ENCODE data around the gene P2RX2. TPM values are rescaled to one million over a fixed set of nuclear protein-coding genes. Genes with fewer than 3 reads are reported as not detected.

P2RX2 gene
- total RNA-seq, 2 experiments from 2014 or later, result not detected

DNA sequence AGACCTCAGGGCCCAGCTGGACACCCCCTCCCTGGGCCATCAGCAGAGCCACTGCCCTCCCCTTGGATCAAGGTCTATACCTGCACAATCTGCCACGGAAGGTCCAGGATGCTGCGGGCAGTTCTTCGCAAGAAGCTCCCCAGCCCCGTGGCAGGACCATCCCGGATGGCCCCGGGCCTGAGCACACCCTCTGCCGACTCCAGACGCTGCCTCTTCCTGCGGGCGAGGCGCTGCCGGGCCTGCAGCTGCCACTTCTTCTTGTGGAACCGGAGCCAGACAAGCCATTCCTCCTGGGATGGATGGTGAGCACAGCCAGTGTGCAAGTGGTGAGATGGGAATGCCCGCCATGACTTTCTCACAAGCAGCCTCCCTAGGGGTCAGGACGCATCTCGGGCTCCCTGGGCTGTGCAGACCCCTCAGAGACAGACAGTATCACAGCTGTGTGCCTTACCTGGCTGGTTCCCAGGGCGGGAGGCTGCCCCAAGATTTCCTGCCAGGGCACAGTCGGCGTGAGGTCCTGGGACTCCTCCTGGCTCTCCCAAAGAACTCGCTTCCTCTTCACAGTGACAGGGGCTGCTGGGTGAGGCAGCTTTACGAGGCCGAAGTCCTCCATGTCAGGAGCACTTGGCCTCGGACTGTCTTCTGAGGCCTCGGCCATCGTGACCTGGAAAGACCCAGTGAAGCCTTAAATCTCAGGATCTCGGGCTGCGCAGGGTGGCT lies 30.8 kb downstream of the P2RX2 start:
- CTCF ChIA-PET, result no interaction called here
- POLR2A ChIA-PET, result no interaction called here

DNA sequence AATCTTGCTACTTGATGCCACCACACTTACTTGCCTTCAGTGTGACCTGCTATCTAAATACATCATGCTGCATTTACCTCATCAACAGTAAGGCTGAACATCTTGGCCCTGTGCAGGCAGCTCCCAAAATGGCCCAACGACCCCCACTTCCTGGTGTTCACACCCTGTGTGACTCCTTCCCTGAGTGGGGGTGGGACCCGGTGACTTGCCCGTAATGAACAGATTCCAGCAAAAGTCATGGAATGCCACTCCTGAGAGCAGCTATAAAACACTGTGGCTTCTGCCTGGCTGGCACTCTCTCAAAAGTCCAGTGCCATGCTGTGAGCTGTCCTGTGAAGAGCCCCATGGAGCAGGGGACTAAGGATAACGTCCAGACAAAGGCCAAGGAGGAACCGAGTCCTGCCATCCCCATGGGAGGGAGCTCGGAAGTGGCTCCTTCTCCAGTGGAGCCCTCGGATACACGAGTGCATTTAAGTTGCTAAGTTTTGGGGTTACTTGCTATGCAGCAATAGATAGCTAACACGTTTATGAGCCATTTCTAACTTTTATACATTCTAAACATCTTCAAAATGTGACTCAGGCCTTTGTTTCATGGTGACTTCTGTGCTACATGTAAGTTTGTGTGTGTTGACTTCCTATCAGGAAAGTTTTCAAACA lies 33.0 kb downstream of the P2RX2 start:
- ChIA-PET POLR2A (no interaction called here), CTCF (interaction anchor here (0.7 to 1.0 kb wide), 2 partner anchors 37 to 1954 kb away, joined by 3 to 4 read pairs; no protein-coding TSS in a partner anchor)

DNA sequence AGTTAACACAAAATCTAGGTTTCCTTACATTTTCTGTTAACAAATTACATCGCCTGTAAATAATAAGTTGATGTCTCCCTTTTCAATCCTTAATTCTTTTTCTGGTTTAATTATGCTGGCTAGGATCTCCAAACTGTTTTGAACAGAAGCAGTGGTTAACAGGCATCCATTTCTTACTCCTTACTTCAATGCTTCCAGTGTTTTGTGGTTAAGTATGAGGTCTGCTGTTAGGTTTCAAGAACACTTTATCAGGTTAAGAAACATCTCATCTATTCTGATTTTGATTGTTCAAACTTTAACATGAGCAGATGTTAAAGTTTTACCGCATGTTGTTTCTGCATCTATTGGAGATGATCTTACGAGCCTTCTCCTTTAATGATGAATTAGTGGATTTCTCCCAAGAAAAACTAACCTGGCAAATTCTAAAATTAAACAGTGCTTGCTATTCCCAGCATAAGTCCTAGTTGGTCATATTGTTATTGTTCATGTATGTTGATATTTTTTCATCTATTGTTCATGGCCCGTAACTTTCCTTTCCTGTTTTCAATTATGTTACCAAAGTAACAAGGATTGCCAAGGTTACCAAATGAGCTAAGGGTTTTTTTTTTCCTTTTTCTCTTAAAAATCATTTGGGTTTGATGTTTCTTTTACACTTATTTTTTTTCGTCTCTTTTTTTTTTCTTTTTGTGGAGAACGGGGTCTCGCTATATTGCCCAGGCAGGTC lies 35.2 kb downstream of the P2RX2 start:
- POLR2A ChIA-PET, result no interaction called here
- CTCF ChIA-PET, result no interaction called here

DNA sequence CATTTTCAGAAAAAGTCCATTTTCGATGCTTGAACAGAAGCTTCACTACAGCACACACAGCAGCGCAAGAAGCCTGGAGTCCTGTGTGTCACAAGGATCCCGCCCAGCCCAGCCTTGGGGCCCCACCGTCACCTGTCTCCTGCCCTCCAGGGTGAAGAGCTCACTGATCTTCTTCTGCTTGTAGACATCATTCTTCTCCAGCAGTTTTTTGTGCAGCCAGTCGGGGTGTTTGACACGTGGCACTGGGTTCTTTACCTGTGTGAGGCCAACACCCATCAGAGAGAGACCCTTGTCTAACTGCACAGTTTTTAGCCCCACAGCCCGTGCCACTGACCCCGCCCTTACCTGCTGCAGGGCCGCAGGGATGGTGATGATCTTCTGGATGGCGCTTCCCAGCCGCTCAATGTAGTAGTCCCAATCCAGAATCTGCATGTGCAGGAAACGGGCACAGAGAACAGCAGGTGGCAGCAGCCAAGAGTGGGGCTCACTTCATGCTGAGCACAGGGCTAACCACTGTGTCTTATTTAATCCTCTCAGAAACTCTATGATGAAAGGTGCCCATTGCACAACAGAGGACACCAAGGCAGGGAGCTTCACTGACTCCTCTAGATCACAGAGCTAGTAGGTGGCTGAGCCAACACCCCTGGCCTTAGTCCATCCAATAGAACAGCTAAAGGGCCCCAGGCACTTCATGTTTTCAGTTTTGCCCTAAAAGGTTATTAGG lies 38.6 kb downstream of the P2RX2 start:
- POLR2A ChIA-PET, result no interaction called here
- CTCF ChIA-PET, result no interaction called here

DNA sequence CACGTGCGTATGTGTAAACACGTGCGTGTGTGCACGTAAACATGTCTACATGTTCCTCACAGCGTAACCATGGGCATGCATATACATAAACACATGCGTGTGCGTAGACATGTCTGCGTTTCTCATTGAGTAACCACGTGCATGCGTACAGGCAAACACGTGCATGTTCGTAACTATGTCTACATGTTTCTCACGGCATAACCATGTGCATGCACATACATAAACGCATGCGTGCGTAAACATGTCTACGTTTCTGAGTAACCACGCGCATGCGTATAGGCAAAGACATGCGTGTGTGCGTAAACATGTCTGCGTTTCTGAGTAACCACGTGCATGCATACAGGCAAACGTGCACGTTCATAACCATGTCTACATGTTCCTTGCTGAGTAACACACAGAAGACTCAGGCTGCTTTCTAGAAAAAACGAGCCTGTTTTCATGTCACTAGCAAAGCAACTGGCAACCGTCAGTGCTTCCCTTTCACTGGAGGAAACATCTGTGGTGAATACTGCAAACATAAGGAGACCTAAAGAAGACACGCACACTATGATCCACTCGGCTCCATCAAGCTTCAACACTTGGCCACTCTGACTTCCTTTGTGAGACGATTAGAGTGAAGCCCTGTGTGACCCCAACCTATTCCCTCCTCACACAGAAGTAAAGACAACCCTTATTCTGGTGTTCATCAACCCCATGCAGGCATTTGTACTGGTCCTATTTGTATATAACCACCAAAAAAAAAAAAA lies 39.7 kb downstream of the P2RX2 start:
- ChIA-PET CTCF (interaction anchor here (0.7 kb wide), 1 partner anchor 65 kb away, joined by 3 read pairs; no protein-coding TSS in a partner anchor), POLR2A (no interaction called here)

DNA sequence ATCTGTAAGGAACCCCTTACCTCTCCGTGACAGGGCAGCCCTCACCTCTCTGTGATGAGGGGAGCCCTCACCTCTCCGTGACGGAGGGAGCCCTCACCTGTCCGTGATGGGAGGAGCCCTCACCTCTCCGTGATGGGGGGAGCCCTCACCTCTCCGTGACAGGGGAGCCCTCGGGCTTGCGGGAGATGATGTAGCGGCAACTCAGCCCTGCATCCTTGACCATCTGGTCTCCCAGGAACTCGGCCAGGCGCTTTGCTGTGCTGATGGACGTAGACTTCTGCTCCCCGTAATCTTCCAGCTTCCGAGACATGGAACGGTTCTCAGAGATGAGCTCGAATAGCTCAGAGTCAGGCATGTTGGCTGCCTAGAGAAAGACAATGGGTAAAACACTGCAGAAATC lies 40.6 kb downstream of the P2RX2 start:
- ChIA-PET CTCF (interaction anchor here (0.7 kb wide), 1 partner anchor 66 kb away, joined by 3 read pairs; no protein-coding TSS in a partner anchor), POLR2A (no interaction called here)

DNA sequence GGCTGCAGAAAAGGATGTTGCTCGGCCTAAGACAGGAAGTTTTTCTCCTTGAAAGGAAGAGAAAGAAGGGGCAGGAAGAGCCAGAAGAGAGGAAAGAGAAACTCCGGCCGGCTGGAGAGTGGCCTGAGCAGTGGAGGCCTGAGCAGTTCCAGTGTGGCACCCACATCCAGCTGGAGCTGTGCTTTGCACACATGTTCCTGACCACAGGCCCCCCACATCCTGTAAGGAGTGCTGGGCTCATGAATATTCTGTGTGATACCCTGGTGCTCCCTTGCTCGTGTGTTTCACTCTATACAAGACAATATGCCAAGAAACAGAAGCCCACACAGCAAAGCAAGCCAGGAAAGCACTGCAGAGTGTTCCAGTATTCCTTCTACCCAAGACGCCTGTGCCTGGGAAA lies 41.5 kb downstream of the P2RX2 start:
- CTCF ChIA-PET, result no interaction called here

DNA sequence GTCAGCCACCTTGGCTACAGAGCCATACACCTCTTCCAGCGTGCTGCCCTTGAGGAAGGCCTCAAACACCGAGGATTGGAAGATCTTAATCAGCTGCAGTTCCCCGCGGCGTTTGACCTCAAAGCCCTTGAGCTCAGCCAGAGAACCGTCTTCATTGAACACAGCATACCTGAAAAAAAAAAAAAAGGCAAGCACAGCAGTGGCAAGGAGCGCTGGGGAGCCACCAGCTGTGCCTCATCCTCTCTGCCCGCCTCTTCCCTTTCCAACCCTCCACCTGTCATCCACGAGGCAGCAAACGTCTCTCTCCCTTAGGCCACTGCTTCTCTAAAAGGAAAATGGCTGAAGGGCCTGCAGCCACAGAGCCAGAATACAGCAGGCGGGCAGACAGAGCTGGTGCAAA lies 42.4 kb downstream of the P2RX2 start:
- ChIA-PET POLR2A (no interaction called here), CTCF (no interaction called here)

More for the DNA sequence above, 41.5 kb downstream of the P2RX2 start:
- POLR2A ChIA-PET, result no interaction called here

DNA sequence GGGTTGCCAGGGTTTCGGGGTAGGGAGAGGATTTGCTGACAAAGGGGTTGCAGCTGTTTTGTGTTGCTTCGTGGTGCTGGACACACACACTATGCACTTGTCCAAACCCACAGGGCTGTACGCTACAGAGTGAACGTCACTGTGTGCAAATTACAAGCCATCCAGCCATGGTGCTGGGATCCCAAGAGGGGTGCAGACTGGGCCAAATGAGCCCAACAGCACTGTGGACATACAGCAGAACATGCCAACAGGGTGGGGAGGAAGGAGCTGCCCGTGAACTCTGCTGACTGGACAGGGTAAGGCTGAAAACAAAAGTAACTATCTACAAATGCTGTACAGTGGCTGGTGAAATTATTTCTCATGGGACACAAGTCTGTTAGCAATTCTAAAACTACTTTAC lies 43.4 kb downstream of the P2RX2 start:
- ChIA-PET CTCF (interaction anchor here (0.6 kb wide), 1 partner anchor 232 kb away, joined by 3 read pairs; no protein-coding TSS in a partner anchor), POLR2A (interaction anchor here (0.5 kb wide), 1 partner anchor 96 kb away, joined by 5 read pairs; no protein-coding TSS in a partner anchor)

DNA sequence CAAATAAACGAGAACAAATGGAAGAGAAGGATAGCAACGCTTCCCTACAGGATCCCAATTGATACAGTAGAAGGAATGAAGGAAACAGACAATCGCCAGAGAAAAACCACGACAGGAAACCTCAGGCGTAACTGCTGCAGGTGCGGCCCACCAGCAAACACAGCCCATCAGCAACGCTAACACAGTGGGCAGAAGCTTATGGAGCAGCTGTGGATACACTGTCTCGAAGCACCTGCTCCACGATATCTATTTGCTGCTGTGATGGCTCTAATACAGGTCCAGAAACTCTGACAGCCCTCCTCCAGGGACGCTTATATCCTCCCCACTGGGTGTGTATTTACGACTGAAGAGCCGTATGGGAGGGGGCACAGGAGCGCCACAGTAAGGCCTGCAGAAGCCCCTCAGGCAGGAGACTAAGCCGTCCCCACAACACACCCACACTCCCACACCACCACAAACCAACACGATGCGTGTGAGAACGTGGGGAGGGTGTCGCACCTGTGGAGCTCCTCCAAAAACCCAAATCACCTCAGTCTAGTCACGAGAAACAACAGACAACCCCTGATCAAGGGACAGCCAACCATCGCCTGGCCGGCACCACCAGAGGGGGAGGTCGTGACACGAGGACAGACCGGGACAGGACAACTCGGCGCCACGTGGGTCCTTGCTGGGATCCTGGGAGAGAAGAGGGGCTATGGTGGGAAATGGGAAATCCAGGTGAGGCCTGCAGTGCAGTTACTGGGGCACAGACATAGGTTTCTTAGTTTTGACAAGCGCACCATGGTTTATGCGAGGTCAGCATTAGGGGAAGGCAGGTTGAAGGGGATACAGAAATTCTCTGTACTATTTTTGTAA lies 44.6 kb downstream of the P2RX2 start:
- ChIA-PET POLR2A (no interaction called here), CTCF (interaction anchor here (0.8 kb wide), 1 partner anchor 102 kb away, joined by 4 read pairs; no protein-coding TSS in a partner anchor)

DNA sequence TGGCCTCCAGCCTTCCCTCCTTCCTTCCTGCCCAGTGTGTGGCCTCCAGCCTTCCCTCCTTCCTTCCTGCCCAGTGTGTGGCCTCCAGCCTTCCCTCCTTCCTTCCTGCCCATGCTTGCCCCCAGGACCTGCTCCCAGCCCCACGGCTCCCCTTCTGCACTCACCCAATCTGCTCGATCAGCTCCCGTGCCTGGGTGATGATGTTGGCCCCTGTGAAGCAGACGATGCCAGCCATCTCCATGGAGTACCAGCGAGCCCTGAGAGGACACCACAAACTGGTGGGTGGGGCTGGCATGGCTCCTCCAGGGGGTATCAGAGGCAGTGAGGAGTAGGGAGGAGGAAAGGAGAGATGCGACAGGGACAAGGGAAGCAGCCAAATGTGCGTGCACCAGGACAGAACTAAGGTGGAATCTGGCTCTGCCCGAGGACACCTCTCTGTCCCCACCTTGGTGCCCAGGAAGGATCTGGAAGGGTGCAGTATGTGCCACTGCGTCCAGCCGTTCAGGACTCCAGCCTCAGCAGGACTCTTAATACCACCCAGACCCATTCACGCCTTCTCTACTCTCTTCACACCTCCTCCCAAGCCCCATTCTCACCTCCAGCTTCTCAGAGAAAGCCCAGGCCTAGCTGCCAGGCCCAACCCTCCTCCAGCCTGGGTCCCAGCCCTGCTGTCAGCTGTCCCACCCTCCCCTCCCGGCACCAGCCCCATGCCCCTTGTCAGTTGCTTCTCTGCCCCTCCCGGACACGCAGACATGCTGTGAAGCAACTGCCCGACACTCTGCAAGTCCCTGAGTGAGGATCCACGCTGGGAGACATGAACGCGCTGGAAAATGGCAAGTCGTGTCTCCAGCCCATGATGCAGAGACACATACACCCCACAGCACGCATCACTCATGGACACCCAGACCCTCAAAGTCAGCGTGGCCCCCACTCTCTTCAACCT lies 45.9 kb downstream of the P2RX2 start:
- ChIA-PET POLR2A (no interaction called here), CTCF (no interaction called here)

DNA sequence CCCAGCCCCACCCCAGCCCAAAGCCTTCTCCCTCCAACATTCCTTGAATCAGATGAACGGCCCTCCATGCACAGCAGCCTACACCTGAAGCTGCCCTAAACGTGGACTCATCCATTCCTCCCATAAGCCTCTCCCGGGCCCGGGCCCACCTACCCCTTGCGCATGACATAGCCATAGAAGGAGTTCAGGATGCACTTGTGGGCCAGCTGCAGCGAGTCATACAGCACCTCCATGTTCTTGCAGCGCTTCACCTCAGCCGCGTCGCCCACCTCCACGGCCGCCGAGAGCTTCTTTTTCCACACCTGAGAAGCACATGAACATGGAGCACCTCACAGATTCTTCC lies 46.5 kb downstream of the P2RX2 start:
- POLR2A ChIA-PET, result no interaction called here
- CTCF ChIA-PET, result no interaction called here

DNA sequence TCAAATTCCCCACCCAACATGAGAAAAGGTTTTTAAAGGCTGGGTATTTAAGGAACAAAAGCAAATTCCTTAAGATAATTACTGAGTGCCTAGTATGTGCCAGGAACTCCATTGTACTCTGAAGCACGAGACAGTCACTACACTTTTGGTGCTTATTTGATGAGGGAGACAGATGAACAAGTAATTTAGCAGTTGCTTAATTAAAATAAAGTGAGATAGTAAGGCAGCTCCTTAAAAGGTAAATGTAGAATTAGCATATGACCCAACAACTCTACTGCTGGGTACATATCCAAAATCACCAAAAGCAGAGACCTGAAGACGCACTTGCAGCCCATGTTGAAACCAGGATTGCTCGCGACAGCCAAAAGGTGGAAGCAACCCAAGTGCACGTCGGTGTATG lies 47.2 kb downstream of the P2RX2 start:
- ChIA-PET CTCF (no interaction called here), POLR2A (no interaction called here)

DNA sequence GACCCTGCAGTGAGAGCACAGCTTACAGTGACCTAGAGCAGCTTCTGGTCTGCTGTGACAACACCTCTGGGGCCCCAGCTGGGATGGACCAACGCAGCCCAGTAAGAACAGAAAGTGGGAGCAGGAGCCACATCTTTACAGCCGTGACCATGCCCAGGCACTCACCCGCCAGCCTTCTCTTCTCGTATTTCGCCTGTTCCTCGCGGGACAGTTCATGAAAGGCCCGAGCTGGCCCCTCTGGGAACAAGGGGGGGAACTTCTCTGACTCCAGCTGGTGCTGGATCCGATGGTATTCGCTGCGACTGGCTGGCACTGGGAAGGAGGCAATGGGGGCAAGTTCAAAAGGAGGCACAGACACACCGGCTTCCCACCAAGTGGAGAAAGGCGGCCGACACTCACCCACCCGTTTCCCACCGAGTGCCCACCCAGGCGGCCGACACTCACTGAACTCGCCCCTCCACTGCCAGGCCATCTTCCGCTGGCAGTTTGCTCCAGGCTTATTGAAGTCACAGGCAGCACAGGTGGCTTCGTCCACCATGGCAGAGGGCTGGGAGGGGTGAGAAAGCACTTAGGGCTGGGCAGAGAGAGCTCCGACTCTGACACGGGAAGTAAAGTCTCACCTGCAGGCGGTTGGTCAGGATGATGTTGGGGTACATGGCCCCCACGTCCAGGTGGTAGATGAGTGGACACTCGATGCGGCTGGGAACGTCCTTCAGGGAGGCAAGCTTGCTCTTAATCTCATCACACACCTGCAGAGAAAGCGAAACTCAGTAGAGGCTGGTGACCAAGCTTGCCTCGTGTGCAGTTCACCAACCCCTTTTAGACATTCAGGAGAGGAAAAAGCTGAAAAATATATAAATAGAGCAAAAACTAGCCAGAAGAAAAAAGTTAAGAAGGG lies 49.9 kb downstream of the P2RX2 start:
- ChIA-PET POLR2A (no interaction called here), CTCF (no interaction called here)

DNA sequence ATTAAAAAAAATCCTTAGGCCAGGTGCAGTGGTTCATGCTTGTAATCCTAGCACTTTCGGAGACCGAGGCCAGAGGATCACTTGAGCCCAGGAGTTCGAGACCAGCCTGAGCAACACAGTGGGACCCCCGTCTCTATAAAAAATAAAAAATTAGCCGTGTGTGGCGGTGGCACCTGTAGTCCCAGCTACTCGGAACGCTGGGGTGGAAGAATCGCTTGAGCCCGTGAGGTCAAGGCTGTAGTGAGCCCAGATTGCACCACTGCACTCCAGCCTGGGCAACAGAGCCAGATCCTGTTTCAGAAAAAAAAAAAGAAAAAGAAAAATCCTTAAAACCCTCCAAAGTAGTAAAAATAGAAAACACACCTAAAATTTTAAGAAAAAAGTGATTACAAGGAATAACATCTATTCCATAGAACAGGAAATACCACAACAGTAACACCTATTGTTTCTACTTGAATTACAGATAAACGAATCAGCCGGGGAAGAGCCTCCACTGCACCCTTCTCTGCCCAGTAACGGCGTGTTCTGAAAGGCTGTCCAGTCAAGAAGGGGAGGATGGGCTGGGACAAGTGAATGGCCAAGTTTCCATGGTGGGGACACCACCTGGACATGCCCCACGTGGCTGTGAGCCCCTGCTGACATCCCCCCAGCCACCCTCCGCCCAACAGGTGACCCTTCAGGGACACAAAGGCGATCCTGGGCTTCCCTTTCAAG lies 50.7 kb downstream of the P2RX2 start:
- ChIA-PET CTCF (no interaction called here), POLR2A (no interaction called here)

Data from activated CD8-positive, alpha-beta memory T cell treated with anti-CD3 and anti-CD28 coated beads for 36 hours (primary cell).